Measurements from ENCODE around the gene TRPM4.

DNA sequence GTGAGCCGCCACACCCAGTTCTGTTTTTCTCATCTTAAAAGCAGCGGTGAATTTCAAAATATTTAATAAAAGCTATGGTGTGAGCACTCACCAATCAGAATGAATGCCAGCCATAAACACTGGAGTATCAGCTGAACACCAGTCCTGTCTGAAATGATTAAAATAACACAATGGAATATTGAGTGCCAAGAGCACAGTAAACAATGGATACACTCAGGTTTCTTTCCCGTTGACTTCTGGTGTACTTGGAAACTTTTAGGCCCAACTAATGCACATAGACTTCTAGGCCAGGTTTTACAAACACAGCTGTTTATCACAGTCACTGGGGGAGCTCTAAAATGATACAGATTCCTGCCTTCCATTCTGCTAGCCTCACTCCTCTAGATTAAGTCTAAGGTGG lies 99.1 kb downstream of the TRPM4 start:
- TF ChIP-seq, protein P1, sequence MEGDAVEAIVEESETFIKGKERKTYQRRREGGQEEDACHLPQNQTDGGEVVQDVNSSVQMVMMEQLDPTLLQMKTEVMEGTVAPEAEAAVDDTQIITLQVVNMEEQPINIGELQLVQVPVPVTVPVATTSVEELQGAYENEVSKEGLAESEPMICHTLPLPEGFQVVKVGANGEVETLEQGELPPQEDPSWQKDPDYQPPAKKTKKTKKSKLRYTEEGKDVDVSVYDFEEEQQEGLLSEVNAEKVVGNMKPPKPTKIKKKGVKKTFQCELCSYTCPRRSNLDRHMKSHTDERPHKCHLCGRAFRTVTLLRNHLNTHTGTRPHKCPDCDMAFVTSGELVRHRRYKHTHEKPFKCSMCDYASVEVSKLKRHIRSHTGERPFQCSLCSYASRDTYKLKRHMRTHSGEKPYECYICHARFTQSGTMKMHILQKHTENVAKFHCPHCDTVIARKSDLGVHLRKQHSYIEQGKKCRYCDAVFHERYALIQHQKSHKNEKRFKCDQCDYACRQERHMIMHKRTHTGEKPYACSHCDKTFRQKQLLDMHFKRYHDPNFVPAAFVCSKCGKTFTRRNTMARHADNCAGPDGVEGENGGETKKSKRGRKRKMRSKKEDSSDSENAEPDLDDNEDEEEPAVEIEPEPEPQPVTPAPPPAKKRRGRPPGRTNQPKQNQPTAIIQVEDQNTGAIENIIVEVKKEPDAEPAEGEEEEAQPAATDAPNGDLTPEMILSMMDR (optimal IDR thresholded peaks at IDR 0.05 in 1 of 3, IDR thresholded peaks at IDR 0.05 in 1 of 3, conservative IDR thresholded peaks at IDR 0.05 in 1 of 3; ENCODE audit: extremely low read depth in 1 of 3, insufficient read depth in 2 of 3, low read length in 3 of 3) = no peak
- TF ChIP-seq EZH2 (IDR thresholded peaks at IDR 0.05; ENCODE audit: low read length) = no peak
